OCI-LY7 (cell line): ENCODE measurements around the gene WDR31. TPM values are rescaled to one million over a fixed set of nuclear protein-coding genes. Genes with fewer than 3 reads are reported as not detected.

Experiments used
- total RNA-seq, 2 experiments: library from RNA; depleted of rRNA in 1 of 2; stranded (reverse); fragments of >200 nt in 1 of 2; shearing (Covaris generic) in 1 of 2; gene quantifications; 2 replicates each; pipeline ENCODE4 v1.2.3, GENCODE V29; 2014 to 2022

The WDR31 gene
- total RNA-seq, 2 experiments from 2014 or later: 0.19 to 1.4 TPM

Other genes with a start within 250 kb of the WDR31 start
- gene SLC31A2, start 189.3 kb downstream of the WDR31 start, total RNA-seq (2014; rRNA removed; shearing (Covaris generic)): 0.70 and 2.7 TPM in 2 replicates
- gene SLC31A2, start 189.3 kb downstream of the WDR31 start, total RNA-seq (2022): 1.3 and 2.2 TPM in 2 replicates
- 25.5 and 39.9 TPM in 2 replicates for gene FKBP15, start 119.0 kb downstream of the WDR31 start, total RNA-seq (2014; rRNA removed; shearing (Covaris generic))
- 47.3 and 58.0 TPM in 2 replicates for gene FKBP15, start 119.0 kb downstream of the WDR31 start, total RNA-seq (2022)
- 3.9 and 4.7 TPM in 2 replicates for gene SLC31A1, start 118.7 kb downstream of the WDR31 start, total RNA-seq (2014; rRNA removed; shearing (Covaris generic))
- 12.4 and 16.7 TPM in 2 replicates for gene SLC31A1, start 118.7 kb downstream of the WDR31 start, total RNA-seq (2022)
- gene CDC26, start 64.7 kb downstream of the WDR31 start, total RNA-seq (2014; rRNA removed; shearing (Covaris generic)): 29.9 and 42.5 TPM in 2 replicates
- 39.7 and 39.9 TPM in 2 replicates for gene CDC26, start 64.7 kb downstream of the WDR31 start, total RNA-seq (2022)
- 27.4 and 27.8 TPM in 2 replicates for gene PRPF4, start 64.6 kb downstream of the WDR31 start, total RNA-seq (2014; rRNA removed; shearing (Covaris generic))
- 35.8 and 39.9 TPM in 2 replicates for gene PRPF4, start 64.6 kb downstream of the WDR31 start, total RNA-seq (2022)
- not detected in 2 replicates for gene RNF183, start 36.9 kb downstream of the WDR31 start, total RNA-seq (2014; rRNA removed; shearing (Covaris generic))
- gene RNF183, start 36.9 kb downstream of the WDR31 start, total RNA-seq (2022): not detected in 2 replicates
- gene BSPRY, start 9.3 kb upstream of the WDR31 start, total RNA-seq (2014; rRNA removed; shearing (Covaris generic)): 0.54 and 1.3 TPM in 2 replicates
- 0.82 and 0.98 TPM in 2 replicates for gene BSPRY, start 9.3 kb upstream of the WDR31 start, total RNA-seq (2022)
- gene HDHD3, start 36.7 kb upstream of the WDR31 start, total RNA-seq (2014; rRNA removed; shearing (Covaris generic)): 11.9 and 18.1 TPM in 2 replicates
- gene HDHD3, start 36.7 kb upstream of the WDR31 start, total RNA-seq (2022): 16.0 and 16.7 TPM in 2 replicates
- 14.3 and 19.8 TPM in 2 replicates for gene ALAD, start 61.0 kb upstream of the WDR31 start, total RNA-seq (2014; rRNA removed; shearing (Covaris generic))
- 26.3 and 26.6 TPM in 2 replicates for gene ALAD, start 61.0 kb upstream of the WDR31 start, total RNA-seq (2022)
- gene POLE3, start 70.4 kb upstream of the WDR31 start, total RNA-seq (2014; rRNA removed; shearing (Covaris generic)): 108 and 132 TPM in 2 replicates
- 118 and 130 TPM in 2 replicates for gene POLE3, start 70.4 kb upstream of the WDR31 start, total RNA-seq (2022)
- gene C9orf43, start 70.5 kb upstream of the WDR31 start, total RNA-seq (2014; rRNA removed; shearing (Covaris generic)): 1.8 and 3.0 TPM in 2 replicates
- gene C9orf43, start 70.5 kb upstream of the WDR31 start, total RNA-seq (2022): 1.8 and 2.9 TPM in 2 replicates
- 11.7 and 22.8 TPM in 2 replicates for gene RGS3, start 123.5 kb upstream of the WDR31 start, total RNA-seq (2014; rRNA removed; shearing (Covaris generic))
- gene RGS3, start 123.5 kb upstream of the WDR31 start, total RNA-seq (2022): 22.5 and 32.9 TPM in 2 replicates